Thoracic aorta (tissue), 2 donors: Measurements from ENCODE around the gene FGF9. TPM values are rescaled to one million over a fixed set of nuclear protein-coding genes. Genes with fewer than 3 reads are reported as not detected.

Source experiments
- ATAC-seq: fragments of 150-250 bp; one replicate; pipeline ENCODE4 v1.8.0; 2017; ENCODE audit warnings: low read depth; ENCODE audit not compliant: insufficient number of reproducible peaks, low FRiP score
- DNase-seq: peaks from one replicate; pipeline ENCODE4 v3.0.0-alpha.2; 2020; ENCODE audit warnings: low spot score
- H3K27ac ChIP-seq, 2 donors: fragments of 200-600 bp; sonication (generic); 1 replicate in 1 of 2; 2 replicates in 1 of 2; pipeline ENCODE4 v1.5.1; 2016; ENCODE audit warnings: mild to moderate bottlenecking in 2 of 2, moderate library complexity in 2 of 2
- H3K27me3 ChIP-seq: fragments of 200-600 bp; sonication (generic); replicated peaks from 2 replicates; pipeline ENCODE4 v1.6.0; 2016; ENCODE audit warnings: mild to moderate bottlenecking; ENCODE audit not compliant: insufficient read depth
- H3K36me3 ChIP-seq: fragments of 200-600 bp; sonication (generic); one replicate; pipeline ENCODE4 v1.5.1; 2016
- H3K4me1 ChIP-seq, 2 donors: fragments of 200-600 bp; sonication (generic); 1 replicate in 1 of 2; 2 replicates in 1 of 2; pipeline versions ENCODE4 v1.5.1 to v1.6.0; 2016; ENCODE audit warnings: low read depth in 2 of 2, mild to moderate bottlenecking in 1 of 2; ENCODE audit not compliant: control insufficient read depth in 1 of 2
- H3K4me3 ChIP-seq: fragments of 200-600 bp; sonication (generic); 2 replicates; pipeline ENCODE4 v1.5.1; 2016; ENCODE audit warnings: mild to moderate bottlenecking
- H3K9me3 ChIP-seq: fragments of 200-600 bp; sonication (generic); 2 replicates; pipeline ENCODE4 v1.5.1; 2016
- CTCF ChIP-seq: fragments of 200-600 bp; sonication (generic); IDR thresholded peaks from one replicate; pipeline ENCODE4 v1.5.1; 2019; ENCODE audit warnings: antibody characterized with exemption
- total RNA-seq, 2 donors: library from RNA; depleted of rRNA; stranded (reverse); fragments of >200 nt; gene quantifications; one replicate each; pipeline versions ENCODE4 v1.1.0 to v1.2.3, GENCODE V29; 2016

FGF9 gene
- total RNA-seq, result under 1 TPM in 1 of 2 donors, not detected in 1; 0.27 TPM

GRCh38 chr13:21670883-21671619, at the start of gene FGF9:
FGF9 (plus strand) TSS chr13:21671073; CDS start chr13:21671913, 840 bp downstream.
- DNase-seq, result no peak
- H3K4me1 ChIP-seq, result peaks cover 35 to 46% of the 10 kb centered on the region in 2 donors
- no peak within 1 kb of the TSS for H3K27ac ChIP-seq
- H3K4me3 ChIP-seq, result peak within 1 kb of the TSS; percentile 79
- TF ChIP-seq CTCF, result no peak
- no peak for ATAC-seq
- H3K27me3 ChIP-seq, result peaks cover 14% of the 10 kb centered on the region
- no peaks in the 10 kb centered on the region for H3K9me3 ChIP-seq
- H3K36me3 ChIP-seq, result no peaks in the 10 kb centered on the region

- no peak overlapping the region for H3K4me3 ChIP-seq
- ATAC-seq, result no peak
- TF ChIP-seq CTCF, result no peak
- H3K27ac ChIP-seq, result no peak overlapping the region
- no peak for DNase-seq
- H3K9me3 ChIP-seq, result no peaks in the 10 kb centered on the region
- no peaks in the 10 kb centered on the region for H3K4me1 ChIP-seq
- no peaks in the 10 kb centered on the region for H3K36me3 ChIP-seq
- no peaks in the 10 kb centered on the region for H3K27me3 ChIP-seq
These were observed 45.5 kb upstream of the FGF9 start for GRCh38 chr13:21625366-21625765.

- no peaks in the 10 kb centered on the region for H3K27me3 ChIP-seq
- no peaks in the 10 kb centered on the region for H3K4me1 ChIP-seq
- H3K9me3 ChIP-seq, result no peaks in the 10 kb centered on the region
- no peak overlapping the region for H3K4me3 ChIP-seq
- H3K36me3 ChIP-seq, result no peaks in the 10 kb centered on the region
- no peak overlapping the region for H3K27ac ChIP-seq
- DNase-seq, result no peak
- ATAC-seq, result no peak
- no peak for TF ChIP-seq CTCF
These were observed 38.7 kb upstream of the FGF9 start for GRCh38 chr13:21632196-21632595.

GRCh38 chr13:21636656-21637055, 34.2 kb upstream of the FGF9 start:
- DNase-seq (no peak), ATAC-seq (no peak)
- Histone ChIP-seq H3K27ac (no peak overlapping the region), H3K9me3 (no peaks in the 10 kb centered on the region), H3K36me3 (no peaks in the 10 kb centered on the region), H3K4me3 (no peak overlapping the region), H3K27me3 (no peaks in the 10 kb centered on the region), H3K4me1 (no peaks in the 10 kb centered on the region)
- TF ChIP-seq CTCF, result no peak

- no peaks in the 10 kb centered on the region for H3K4me1 ChIP-seq
- no peaks in the 10 kb centered on the region for H3K9me3 ChIP-seq
- DNase-seq (no peak), ATAC-seq (no peak)
- no peak for TF ChIP-seq CTCF
- no peak overlapping the region for H3K27ac ChIP-seq
- H3K27me3 ChIP-seq, result no peaks in the 10 kb centered on the region
- H3K4me3 ChIP-seq, result no peak overlapping the region
- no peaks in the 10 kb centered on the region for H3K36me3 ChIP-seq
These were observed 33.6 kb upstream of the FGF9 start for GRCh38 chr13:21637296-21637695.
